PC-9 (cell line): Measurements from ENCODE around the gene CRY1. TPM values are rescaled to one million over a fixed set of nuclear protein-coding genes. Genes with fewer than 3 reads are reported as not detected.

Experiments used
- BruUV-seq: library from RNA; stranded (reverse); fragments of 400-500 nt; replicated peaks from 2 replicates; lab custom pipeline; 2021; lab: Mats Ljungman, UMichigan
- CTCF ChIA-PET: fragments of 300-600 bp; sonication (Branson Sonifier 250); formaldehyde crosslinking; loops from one replicate; lab custom pipeline; 2022; ENCODE audit warnings: antibody characterized with exemption; lab: Charles Lee
- POLR2A ChIA-PET: fragments of 300-600 bp; sonication (Branson Sonifier 250); formaldehyde crosslinking; loops from one replicate; lab custom pipeline; 2022; ENCODE audit warnings: antibody characterized with exemption; ENCODE audit not compliant: unreplicated experiment; lab: Charles Lee
- DNase-seq, 2 experiments: peaks; one replicate each; pipeline versions ENCODE4 v3.0.0 to v3.0.0-alpha.2; 2015 to 2022; ENCODE audit warnings: mixed read lengths in 1 of 2
- H2AFZ ChIP-seq: fragments of 200-600 bp; sonication (generic); 2 replicates; pipeline ENCODE4 v1.8.1; 2017; ENCODE audit warnings: antibody characterized with exemption
- H3F3A ChIP-seq: fragments of 200-600 bp; sonication (generic); 2 replicates; pipeline ENCODE4 v1.8.1; 2017; ENCODE audit warnings: antibody characterized with exemption, mild to moderate bottlenecking, low read depth; ENCODE audit not compliant: insufficient read depth
- H3K27ac ChIP-seq: fragments of 200-600 bp; sonication (generic); 2 replicates; pipeline ENCODE4 v1.6.1; 2016; ENCODE audit warnings: mixed run types
- H3K27me3 ChIP-seq: fragments of 200-600 bp; sonication (generic); 2 replicates; pipeline ENCODE4 v1.6.1; 2016; ENCODE audit warnings: low read depth, mixed run types; ENCODE audit not compliant: insufficient read depth
- H3K36me3 ChIP-seq: fragments of 200-600 bp; sonication (generic); 2 replicates; pipeline ENCODE4 v1.6.1; 2016; ENCODE audit warnings: low read depth, mixed run types
- H3K4me1 ChIP-seq: fragments of 200-600 bp; sonication (generic); replicated peaks from 2 replicates; pipeline ENCODE4 v1.6.1; 2016; ENCODE audit warnings: mixed run types; ENCODE audit not compliant: insufficient read depth
- H3K4me2 ChIP-seq: fragments of 200-600 bp; sonication (generic); 2 replicates; pipeline ENCODE4 v1.6.1; 2017; ENCODE audit warnings: mixed run types
- H3K4me3 ChIP-seq: fragments of 200-600 bp; sonication (generic); 2 replicates; pipeline ENCODE4 v1.6.1; 2016; ENCODE audit warnings: mixed run types
- H3K79me2 ChIP-seq: fragments of 200-600 bp; sonication (generic); 2 replicates; pipeline ENCODE4 v1.6.1; 2017; ENCODE audit warnings: low read depth, mixed run types
- H3K9me2 ChIP-seq: fragments of 200-600 bp; sonication (generic); 2 replicates; pipeline ENCODE4 v1.8.1; 2017; ENCODE audit warnings: mild to moderate bottlenecking; ENCODE audit not compliant: insufficient read depth
- H3K9me3 ChIP-seq: fragments of 200-600 bp; sonication (generic); 2 replicates; pipeline ENCODE4 v1.8.1; 2016; ENCODE audit warnings: low read depth; ENCODE audit not compliant: insufficient read depth
- H4K20me1 ChIP-seq: fragments of 200-600 bp; sonication (generic); 2 replicates; pipeline ENCODE4 v1.8.1; 2017; ENCODE audit not compliant: insufficient read depth
- EZH2 ChIP-seq: fragments of 200-600 bp; sonication (generic); IDR thresholded peaks from 2 replicates; pipeline ENCODE4 v1.8.0; 2017; ENCODE audit warnings: antibody characterized with exemption, low read depth
- intact Hi-C: fragments of 100-400 bp; cut with micrococcal nuclease; formaldehyde crosslinking; loops from one replicate; pipeline ENCODE4 v1.10.0; 2022; ENCODE audit not compliant: unreplicated experiment
- total RNA-seq: library from RNA; stranded (reverse); gene quantifications from 2 replicates; pipeline ENCODE4 v1.2.3, GENCODE V29; 2021
- TF ChIP-seq, protein P1 (sequence below): fragments of 200-600 bp; sonication (generic); conservative IDR thresholded peaks from 2 replicates; pipeline ENCODE4 v1.6.1; 2017; ENCODE audit warnings: mixed run types, antibody characterized with exemption, mild to moderate bottlenecking, moderate library complexity

The CRY1 gene
- total RNA-seq, 1 experiment from 2014 or later = 18.1 TPM

DNA sequence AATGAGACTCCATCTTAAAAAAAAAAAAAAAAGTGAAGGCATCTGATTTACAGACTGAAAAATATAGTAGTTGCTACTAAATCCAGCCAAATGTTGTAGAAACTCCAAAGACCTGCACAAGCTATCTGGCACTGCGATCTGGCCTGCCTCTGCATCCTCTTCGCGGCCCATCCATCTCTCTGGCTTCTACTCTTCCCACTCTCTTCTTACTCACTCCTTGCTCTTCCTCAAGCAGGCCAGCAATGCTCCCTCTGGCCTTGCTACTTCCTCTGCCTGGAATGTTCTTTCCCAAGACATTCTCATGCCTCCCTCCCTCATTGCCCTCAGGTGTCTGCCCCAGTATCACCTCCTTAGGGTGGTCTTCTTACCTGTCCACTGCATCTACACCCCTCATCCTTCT is 9.7 kb upstream of the CRY1 start:
- CTCF ChIA-PET = interaction anchor here (1.7 kb wide), 1 partner anchor 11 kb away, joined by 6 read pairs; no protein-coding TSS in a partner anchor
- DNase-seq = no peak
- Histone ChIP-seq H3K4me2 (no peak overlapping the region), H3K9me2 (no peaks in the 10 kb centered on the region), H3K9me3 (no peaks in the 10 kb centered on the region), H3K4me3 (no peak overlapping the region), H3K36me3 (no peaks in the 10 kb centered on the region), H3K4me1 (no peaks in the 10 kb centered on the region), H2AFZ (no peak overlapping the region), H3K27me3 (no peaks in the 10 kb centered on the region; the same call in 1 of the 2 replicates), H3F3A (no peaks in the 10 kb centered on the region), H4K20me1 (no peaks in the 10 kb centered on the region), H3K27ac (no peak overlapping the region), H3K79me2 (no peaks in the 10 kb centered on the region)
- intact Hi-C loops = no loop called here
- TF ChIP-seq, protein P1, sequence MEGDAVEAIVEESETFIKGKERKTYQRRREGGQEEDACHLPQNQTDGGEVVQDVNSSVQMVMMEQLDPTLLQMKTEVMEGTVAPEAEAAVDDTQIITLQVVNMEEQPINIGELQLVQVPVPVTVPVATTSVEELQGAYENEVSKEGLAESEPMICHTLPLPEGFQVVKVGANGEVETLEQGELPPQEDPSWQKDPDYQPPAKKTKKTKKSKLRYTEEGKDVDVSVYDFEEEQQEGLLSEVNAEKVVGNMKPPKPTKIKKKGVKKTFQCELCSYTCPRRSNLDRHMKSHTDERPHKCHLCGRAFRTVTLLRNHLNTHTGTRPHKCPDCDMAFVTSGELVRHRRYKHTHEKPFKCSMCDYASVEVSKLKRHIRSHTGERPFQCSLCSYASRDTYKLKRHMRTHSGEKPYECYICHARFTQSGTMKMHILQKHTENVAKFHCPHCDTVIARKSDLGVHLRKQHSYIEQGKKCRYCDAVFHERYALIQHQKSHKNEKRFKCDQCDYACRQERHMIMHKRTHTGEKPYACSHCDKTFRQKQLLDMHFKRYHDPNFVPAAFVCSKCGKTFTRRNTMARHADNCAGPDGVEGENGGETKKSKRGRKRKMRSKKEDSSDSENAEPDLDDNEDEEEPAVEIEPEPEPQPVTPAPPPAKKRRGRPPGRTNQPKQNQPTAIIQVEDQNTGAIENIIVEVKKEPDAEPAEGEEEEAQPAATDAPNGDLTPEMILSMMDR = no peak
- TF ChIP-seq EZH2 = no peak
- POLR2A ChIA-PET = no interaction called here
- no TSS peak for BruUV-seq

DNA sequence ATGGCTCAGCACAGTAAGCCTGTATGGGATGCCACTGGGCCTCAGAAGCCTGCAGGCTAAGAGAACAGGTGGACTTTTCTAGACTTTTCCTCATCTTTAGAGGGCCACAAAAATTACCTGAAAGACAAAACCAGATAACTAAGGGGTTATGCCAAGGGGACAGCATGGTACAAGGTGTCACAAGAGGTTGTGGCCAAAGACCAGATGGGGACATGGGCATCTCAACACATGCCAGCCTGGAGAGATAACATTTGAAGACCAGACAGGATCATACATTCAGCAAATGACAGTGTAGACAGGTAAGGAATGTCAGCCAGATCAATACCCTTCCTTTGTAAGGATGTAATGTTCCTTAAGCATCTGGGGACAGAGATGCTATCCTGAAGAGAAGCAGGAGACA is 8.9 kb upstream of the CRY1 start:
- no peaks in the 10 kb centered on the region for H3K36me3 ChIP-seq
- no peak overlapping the region for H3K27ac ChIP-seq
- H3K79me2 ChIP-seq = no peaks in the 10 kb centered on the region
- no peak overlapping the region for H2AFZ ChIP-seq
- H3K4me2 ChIP-seq = no peak overlapping the region
- no peaks in the 10 kb centered on the region for H3K4me1 ChIP-seq
- intact Hi-C loops = no loop called here
- H3K4me3 ChIP-seq = no peak overlapping the region
- ChIA-PET POLR2A (no interaction called here), CTCF (no interaction called here)
- TF ChIP-seq, protein P1 = no peak
- no peak for TF ChIP-seq EZH2
- H3K9me2 ChIP-seq = no peaks in the 10 kb centered on the region
- H3F3A ChIP-seq = no peaks in the 10 kb centered on the region
- H3K27me3 ChIP-seq = no peaks in the 10 kb centered on the region; the same call in 1 of the 2 replicates
- no peaks in the 10 kb centered on the region for H4K20me1 ChIP-seq
- DNase-seq = no peak
- H3K9me3 ChIP-seq = no peaks in the 10 kb centered on the region
- BruUV-seq = no TSS peak

DNA sequence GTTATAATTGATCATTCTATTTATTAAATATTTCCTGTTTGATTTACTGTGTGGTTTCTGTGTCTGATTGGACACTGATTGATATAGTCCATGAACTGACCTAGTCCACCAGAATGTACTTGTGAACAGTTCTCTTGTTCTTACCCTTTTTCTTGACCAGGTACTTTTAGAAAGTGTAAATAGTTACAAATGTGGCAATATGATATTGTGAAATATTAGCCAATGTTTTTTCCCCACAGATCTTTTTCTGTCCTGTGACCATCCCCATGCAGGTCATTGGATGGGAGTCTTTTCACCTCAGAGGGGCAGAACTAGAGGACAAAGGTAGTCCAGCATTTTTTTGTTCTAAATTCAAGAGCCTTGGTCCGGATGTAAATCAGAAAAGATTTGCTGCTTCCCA is 8.3 kb upstream of the CRY1 start:
- H3K9me3 ChIP-seq = peaks cover 2% of the 10 kb centered on the region; the same call in 1 of the 2 replicates
- no peaks in the 10 kb centered on the region for H3F3A ChIP-seq
- no peak for TF ChIP-seq EZH2
- TF ChIP-seq, protein P1 = no peak
- H2AFZ ChIP-seq = no peak overlapping the region
- no peak overlapping the region for H3K4me3 ChIP-seq
- H4K20me1 ChIP-seq = no peaks in the 10 kb centered on the region
- no peaks in the 10 kb centered on the region for H3K79me2 ChIP-seq
- H3K27me3 ChIP-seq = no peaks in the 10 kb centered on the region
- H3K9me2 ChIP-seq = no peaks in the 10 kb centered on the region
- ChIA-PET CTCF (no interaction called here), POLR2A (no interaction called here)
- no peak overlapping the region for H3K4me2 ChIP-seq
- H3K4me1 ChIP-seq = no peaks in the 10 kb centered on the region
- intact Hi-C loops = no loop called here
- DNase-seq = no peak
- no peak overlapping the region for H3K27ac ChIP-seq
- no TSS peak for BruUV-seq
- H3K36me3 ChIP-seq = no peaks in the 10 kb centered on the region
